Keratinocyte (primary cell): ENCODE results near the gene USP8. TPM values are rescaled to one million over a fixed set of nuclear protein-coding genes. Genes with fewer than 3 reads are reported as not detected.

Experiments
- DNase-seq: peaks from one replicate; pipeline ENCODE4 v3.0.0-alpha.2; 2011; ENCODE audit warnings: low read depth, missing footprints, low spot score
- FAIRE-seq: peaks from 2 replicates; lab custom pipeline; 2011; peaks lifted over from hg19 to GRCh38; lab: Jason Lieb, UNC
- H2AFZ ChIP-seq: 2 replicates; pipeline ENCODE4 v1.6.0; 2012; ENCODE audit warnings: low read length, control low read depth, inconsistent platforms; ENCODE audit not compliant: control insufficient read depth
- H3K27ac ChIP-seq: 2 replicates; pipeline ENCODE4 v1.5.1; 2011; ENCODE audit warnings: low read length; ENCODE audit not compliant: control insufficient read depth, insufficient read depth
- H3K27me3 ChIP-seq: 3 replicates; pipeline ENCODE4 v1.6.0; 2011; ENCODE audit warnings: low read length; ENCODE audit not compliant: control insufficient read depth, insufficient read depth; ENCODE audit errors: extremely low read depth
- H3K36me3 ChIP-seq, 2 experiments: 2 replicates in 1 of 2; 3 replicates in 1 of 2; pipeline ENCODE4 v1.5.1; 2011; ENCODE audit warnings: low read length in 2 of 2, mild to moderate bottlenecking in 1 of 2; ENCODE audit not compliant: control insufficient read depth in 2 of 2, insufficient read depth in 2 of 2; ENCODE audit errors: extremely low read depth in 1 of 2
- H3K4me1 ChIP-seq: 3 replicates; pipeline ENCODE4 v1.5.1; 2011; ENCODE audit warnings: low read length; ENCODE audit not compliant: control insufficient read depth, insufficient read depth; ENCODE audit errors: extremely low read depth
- H3K4me2 ChIP-seq: 3 replicates; pipeline ENCODE4 v1.6.0; 2011; ENCODE audit warnings: low read depth, low read length; ENCODE audit not compliant: control insufficient read depth, insufficient read depth; ENCODE audit errors: extremely low read depth
- H3K4me3 ChIP-seq, 3 experiments: fragments of 200-600 bp in 1 of 3; sonication (generic) in 1 of 3; 2 replicates in 2 of 3; 3 replicates in 1 of 3; pipeline ENCODE4 v1.5.1; 2011 to 2016; ENCODE audit warnings: low read length in 3 of 3, mild to moderate bottlenecking in 3 of 3, control low read depth in 2 of 3, inconsistent platforms in 1 of 3, low read depth in 1 of 3, mixed read lengths in 1 of 3, mixed run types in 1 of 3, moderate library complexity in 1 of 3; ENCODE audit not compliant: control insufficient read depth in 2 of 3, insufficient read depth in 2 of 3; ENCODE audit errors: extremely low read depth in 1 of 3
- H3K79me2 ChIP-seq: 2 replicates; pipeline ENCODE4 v1.6.0; 2012; ENCODE audit warnings: low read length; ENCODE audit not compliant: control insufficient read depth, insufficient read depth
- H3K9ac ChIP-seq: 3 replicates; pipeline ENCODE4 v1.6.0; 2011; ENCODE audit warnings: low read length; ENCODE audit not compliant: control insufficient read depth, insufficient read depth; ENCODE audit errors: extremely low read depth
- H3K9me1 ChIP-seq: 3 replicates; pipeline ENCODE4 v1.6.0; 2011; ENCODE audit warnings: low read length; ENCODE audit not compliant: control insufficient read depth, insufficient read depth; ENCODE audit errors: extremely low read depth
- H3K9me3 ChIP-seq: 2 replicates; pipeline ENCODE4 v1.5.1; 2012; ENCODE audit warnings: low read depth, low read length; ENCODE audit not compliant: control insufficient read depth
- H4K20me1 ChIP-seq: 3 replicates; pipeline ENCODE4 v1.6.0; 2011; ENCODE audit warnings: low read length; ENCODE audit not compliant: control insufficient read depth, insufficient read depth; ENCODE audit errors: extremely low read depth
- CTCF ChIP-seq, 3 experiments: IDR thresholded peaks in 1 of 3; conservative IDR thresholded peaks in 1 of 3; optimal IDR thresholded peaks in 1 of 3; 2 replicates in 2 of 3; 3 replicates in 1 of 3; pipeline versions ENCODE3 to v1.5.1; 2011; ENCODE audit warnings: low read length in 3 of 3, mild to moderate bottlenecking in 3 of 3, moderate library complexity in 2 of 3, control low read depth in 1 of 3, inconsistent platforms in 1 of 3; ENCODE audit not compliant: insufficient read depth in 2 of 3; ENCODE audit errors: extremely low read depth in 1 of 3
- EZH2 ChIP-seq: IDR thresholded peaks from one replicate; pipeline ENCODE4 v1.6.1; 2012; ENCODE audit warnings: inconsistent platforms, mild to moderate bottlenecking, low read length, moderate library complexity
- dilution Hi-C: fragments of 300-500 bp; cut with MboI; formaldehyde crosslinking; loops from one replicate; pipeline ENCODE4 v1.7.0; 2020; ENCODE audit warnings: low sequenced_read_pairs; ENCODE audit not compliant: extremely low pct_ligation_motif_present
- polyA plus RNA-seq, 5 experiments: library from polyadenylated mRNA; depleted of rRNA in 3 of 5; stranded (reverse) in 3 of 5; stranded (forward) in 1 of 5; unstranded in 1 of 5; fragments of >200 nt; gene quantifications; 1 replicate in 1 of 5; 2 replicates in 3 of 5; 3 replicates in 1 of 5; pipeline versions ENCODE4 v1.2.1 to v1.2.3, GENCODE V29; 2011 to 2012; ENCODE audit warnings: missing spikeins in 2 of 5, low read depth in 1 of 5, low replicate concordance in 1 of 5

USP8 gene
- polyA plus RNA-seq, 1 donor (not counting 4 experiments of a cell fraction or from before 2014, with no cell fraction given), result 47.4 TPM

GRCh38 chr15:50544368-50544767, 120.2 kb downstream of the USP8 start:
- no peak overlapping the region for H3K4me2 ChIP-seq
- dilution Hi-C loops, result no loop called here
- TF ChIP-seq EZH2 (no peak), CTCF (optimal IDR thresholded peaks at IDR 0.05 in 1 of 3, IDR thresholded peaks at IDR 0.05 in 1 of 3, conservative IDR thresholded peaks at IDR 0.05 in 1 of 3; ENCODE audit: extremely low read depth in 1 of 3, insufficient read depth in 2 of 3, low read length in 3 of 3) (no peak)

GRCh38 chr15:50546566-50546965, 122.4 kb downstream of the USP8 start, which contains the start of gene USP50:
USP50 (minus strand) TSS chr15:50546666; CDS start chr15:50546525, 141 bp downstream.
- Histone ChIP-seq H3K27ac (no peak within 1 kb of the TSS), H3K27me3 (no peaks in the 10 kb centered on the region), H3K9ac (no peak within 1 kb of the TSS), H2AFZ (no peak within 1 kb of the TSS), H3K9me3 (no peaks in the 10 kb centered on the region), H3K79me2 (no peaks in the 10 kb centered on the region), H3K36me3 (no peaks in the 10 kb centered on the region), H3K4me3 (no peak within 1 kb of the TSS), H3K9me1 (no peaks in the 10 kb centered on the region), H4K20me1 (no peaks in the 10 kb centered on the region), H3K4me1 (no peaks in the 10 kb centered on the region), H3K4me2 (no peak within 1 kb of the TSS)
- no peak for TF ChIP-seq CTCF (optimal IDR thresholded peaks at IDR 0.05 in 1 of 3, IDR thresholded peaks at IDR 0.05 in 1 of 3, conservative IDR thresholded peaks at IDR 0.05 in 1 of 3; ENCODE audit: extremely low read depth in 1 of 3, insufficient read depth in 2 of 3, low read length in 3 of 3)
- no peak for TF ChIP-seq EZH2
- dilution Hi-C loops, result no loop called here
- FAIRE-seq (no peak), DNase-seq (no peak)

More at GRCh38 chr15:50544368-50544767, 120.2 kb downstream of the USP8 start:
- Histone ChIP-seq H3K79me2 (no peaks in the 10 kb centered on the region), H3K27me3 (no peaks in the 10 kb centered on the region), H4K20me1 (no peaks in the 10 kb centered on the region), H3K9ac (no peak overlapping the region), H2AFZ (no peak overlapping the region), H3K9me1 (no peaks in the 10 kb centered on the region), H3K4me3 (no peak overlapping the region), H3K4me1 (no peaks in the 10 kb centered on the region), H3K36me3 (no peaks in the 10 kb centered on the region), H3K27ac (no peak overlapping the region), H3K9me3 (no peaks in the 10 kb centered on the region)
- FAIRE-seq (no peak), DNase-seq (no peak)
